Astrocyte of the cerebellum (primary cell): ENCODE measurements around the gene ZNF408.

ENCODE experiments used
- DNase-seq: peaks from one replicate; pipeline ENCODE4 v3.0.0-alpha.2; 2011; ENCODE audit warnings: low read depth
- H3K4me3 ChIP-seq: 2 replicates; pipeline ENCODE4 v1.5.1; 2011; ENCODE audit warnings: mild to moderate bottlenecking, low read depth, low read length, moderate library complexity
- CTCF ChIP-seq: IDR thresholded peaks from 2 replicates; pipeline ENCODE4 v1.5.1; 2012; ENCODE audit warnings: low read length, low read depth, moderate library complexity, mild to moderate bottlenecking; ENCODE audit errors: missing control alignments
- in situ Hi-C: cut with HindIII; loops from 2 replicates; pipeline ENCODE4 v1.10.0; 2017; ENCODE audit warnings: low sequenced_read_pairs

The ZNF408 gene

GRCh38 chr11:46678741-46679130 lies 22.1 kb upstream of the ZNF408 start:
- in situ Hi-C loops: no loop called here
- DNase-seq: no peak
- H3K4me3 ChIP-seq: no peak overlapping the region
- TF ChIP-seq CTCF: no peak

GRCh38 chr11:46679241-46680163 lies 21.3 kb upstream of the ZNF408 start:
- no peak for DNase-seq
- in situ Hi-C loops: no loop called here
- H3K4me3 ChIP-seq: no peak overlapping the region
- no peak for TF ChIP-seq CTCF

DNA sequence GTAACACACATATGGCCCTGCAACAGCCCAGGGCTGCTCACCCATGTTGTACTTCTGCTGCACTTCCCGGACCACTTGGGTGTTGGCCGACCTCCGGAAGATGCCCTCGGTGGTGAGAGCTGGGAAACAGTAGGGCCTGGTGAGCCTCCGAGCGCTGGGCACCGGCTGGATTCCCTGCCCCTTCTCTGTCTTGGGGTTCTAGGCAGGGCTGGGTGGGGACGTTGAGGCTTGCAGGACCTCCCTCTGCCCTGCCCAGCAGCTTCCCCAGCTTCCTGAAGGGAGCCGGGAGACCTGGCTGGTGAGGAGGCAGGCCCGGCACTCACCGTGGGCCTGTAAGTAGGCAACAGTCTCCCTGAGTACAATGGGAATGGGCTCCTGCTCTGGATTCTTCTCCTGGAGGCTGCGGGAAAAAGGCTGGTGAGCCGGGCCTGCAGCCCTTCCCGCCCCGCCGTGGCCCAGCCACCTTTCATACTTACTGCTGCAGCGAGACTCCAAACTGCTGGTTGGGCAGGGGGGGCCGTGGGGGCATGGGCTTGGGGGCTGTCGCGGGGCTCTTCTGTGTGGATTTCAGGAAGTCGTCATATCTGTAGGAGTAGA lies 20.6 kb upstream of the ZNF408 start:
- TF ChIP-seq CTCF: no peak
- in situ Hi-C loops: no loop called here
- H3K4me3 ChIP-seq: no peak overlapping the region
- no peak for DNase-seq

- TF ChIP-seq CTCF: no peak
- in situ Hi-C loops: no loop called here
- no peak for DNase-seq
- H3K4me3 ChIP-seq: no peak overlapping the region
These were observed 20.0 kb upstream of the ZNF408 start for GRCh38 chr11:46680815-46681214.

- no peak for TF ChIP-seq CTCF
- in situ Hi-C loops: no loop called here
- no peak for DNase-seq
- H3K4me3 ChIP-seq: no peak overlapping the region
These were observed 19.0 kb upstream of the ZNF408 start for GRCh38 chr11:46681814-46682213.

- in situ Hi-C loops: no loop called here
- DNase-seq: no peak
- TF ChIP-seq CTCF: no peak
- H3K4me3 ChIP-seq: no peak overlapping the region
These were observed 17.8 kb upstream of the ZNF408 start for GRCh38 chr11:46682773-46683752.
